GM18520 (cell line): Measurements from ENCODE around the gene IL23R.
"Not testable (repeated sequence)": the region's sequence is repeated elsewhere in the genome, so short reads cannot be mapped to it uniquely, and the experiment has no call there.

ENCODE experiments used
- ATAC-seq: cut with Tn5 transposase; IDR thresholded peaks from one replicate; pipeline ENCODE4 v1.9.1; 2021; ENCODE audit not compliant: unreplicated experiment

IL23R gene

DNA sequence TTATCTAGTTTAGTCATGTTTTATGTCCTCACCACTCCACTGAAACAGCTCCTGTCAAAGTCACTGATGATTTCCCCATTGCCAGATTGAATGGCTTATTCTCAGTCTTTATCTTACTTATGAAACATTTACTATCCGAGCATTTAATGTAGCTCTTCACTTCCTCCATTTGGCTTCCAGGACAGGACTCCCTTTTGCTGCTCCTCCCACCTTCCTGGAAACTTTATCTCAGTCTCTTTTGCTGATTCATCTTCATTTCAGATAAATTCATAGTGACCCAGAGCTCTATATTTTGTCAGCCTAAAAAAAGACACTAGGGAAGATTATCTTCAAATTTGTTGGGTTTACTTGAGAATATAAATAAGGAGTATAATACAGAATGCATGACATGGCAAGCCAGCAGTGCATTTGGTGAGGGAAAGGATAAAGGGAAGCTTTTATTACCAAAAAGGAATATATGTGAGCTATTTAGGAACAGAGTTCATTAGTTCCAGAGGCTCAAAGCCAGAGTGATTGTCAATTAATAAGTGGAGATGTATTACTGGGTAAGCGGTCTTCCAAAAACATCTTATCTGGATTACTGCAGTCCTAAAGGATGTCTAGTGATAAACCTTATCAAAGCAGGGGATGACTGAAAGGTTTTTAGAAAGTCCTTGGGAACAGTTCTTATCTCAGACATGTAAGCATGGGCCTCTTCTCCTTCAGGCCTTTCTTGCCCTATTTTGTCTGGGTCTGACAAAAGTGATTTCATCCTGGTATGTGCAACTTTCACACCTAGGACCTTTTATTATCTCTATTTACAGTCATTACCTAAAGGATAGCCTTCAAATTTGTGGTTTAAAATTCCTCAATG lies 25.6 kb downstream of the IL23R start:
- ATAC-seq = no peak

DNA sequence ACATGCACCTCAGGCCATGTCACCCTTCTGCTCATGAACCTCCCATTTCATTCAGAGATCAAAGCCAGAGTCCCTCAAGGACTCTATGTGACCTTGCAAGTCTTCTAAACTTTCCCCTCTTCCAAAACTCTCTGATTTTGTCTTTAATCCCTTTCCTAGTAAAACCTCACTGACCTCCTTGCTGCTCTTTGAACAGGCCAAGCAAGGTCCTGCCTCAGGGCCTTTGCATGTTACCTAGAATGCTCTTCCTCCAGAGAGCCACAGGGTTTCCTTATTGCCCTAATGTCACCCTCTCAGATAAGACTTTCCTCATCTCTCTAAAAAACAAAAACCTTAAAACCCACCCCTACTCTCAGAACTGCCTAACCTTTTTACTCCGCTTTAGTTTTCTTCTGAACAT lies 26.6 kb downstream of the IL23R start:
- ATAC-seq = no peak

DNA sequence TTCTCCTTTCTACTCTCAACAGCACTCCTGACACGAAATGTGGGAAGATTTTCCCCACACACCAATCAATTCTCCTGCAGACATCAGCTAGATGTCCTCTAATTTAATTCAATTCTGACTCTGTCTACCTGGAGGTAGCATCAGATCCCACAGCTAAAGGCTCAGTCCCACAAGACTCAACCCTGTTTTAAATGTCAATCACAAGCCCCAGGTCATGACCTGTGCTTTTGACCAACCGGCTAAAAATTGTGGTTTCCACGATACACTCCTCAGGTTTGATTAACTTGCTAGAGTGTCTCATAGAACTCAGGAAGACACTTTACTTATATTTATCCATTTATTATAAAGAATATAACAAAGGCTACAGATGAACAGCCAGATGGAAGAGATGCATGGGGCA lies 27.4 kb downstream of the IL23R start:
- ATAC-seq = no peak

DNA sequence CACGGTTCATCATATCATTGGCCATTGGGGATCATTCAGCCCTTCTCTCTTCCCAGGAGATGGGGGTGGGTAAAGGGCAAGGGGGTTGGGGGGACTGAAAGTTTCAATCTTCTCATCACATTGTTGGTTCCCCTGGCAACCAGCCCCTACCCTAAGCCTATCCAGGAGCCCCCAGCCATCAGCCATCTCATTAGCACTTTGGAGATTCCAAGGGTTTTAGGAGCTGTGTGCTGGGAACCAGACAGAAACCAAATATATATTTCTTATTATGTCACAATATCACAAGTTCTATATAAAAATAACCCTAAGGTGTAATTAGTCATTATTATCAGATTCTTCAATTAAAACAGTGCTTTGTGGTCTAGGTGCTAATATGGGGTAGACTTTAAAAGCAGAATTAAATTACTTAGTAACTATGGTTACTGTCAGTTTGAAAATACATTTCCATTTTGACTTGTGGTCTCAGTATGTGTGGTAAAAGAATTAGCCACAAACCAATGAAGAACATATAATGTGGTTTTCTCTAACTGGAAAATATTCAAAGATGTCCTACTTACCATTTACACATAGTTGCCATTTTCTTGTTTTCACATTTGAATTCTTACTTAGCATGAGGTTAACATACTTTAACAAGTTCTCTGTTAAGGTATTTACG lies 28.1 kb downstream of the IL23R start:
- ATAC-seq = peak; percentile 81

DNA sequence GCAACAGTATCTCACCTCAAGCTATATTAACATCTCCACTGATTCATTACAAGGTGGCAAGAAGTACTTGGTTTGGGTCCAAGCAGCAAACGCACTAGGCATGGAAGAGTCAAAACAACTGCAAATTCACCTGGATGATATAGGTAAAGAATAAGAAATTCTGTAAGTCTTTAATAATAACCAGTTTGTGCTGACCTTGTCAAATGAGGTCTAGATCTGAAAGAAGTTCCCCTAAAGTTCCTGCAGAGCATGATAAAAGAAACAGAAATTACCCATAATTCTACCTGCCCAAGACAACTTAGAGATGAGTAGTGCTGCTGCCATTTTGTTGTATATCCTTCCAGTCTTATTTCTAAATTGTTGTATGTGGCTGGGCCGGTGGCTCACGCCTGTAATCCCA lies 34.5 kb downstream of the IL23R start:
- no peak for ATAC-seq

DNA sequence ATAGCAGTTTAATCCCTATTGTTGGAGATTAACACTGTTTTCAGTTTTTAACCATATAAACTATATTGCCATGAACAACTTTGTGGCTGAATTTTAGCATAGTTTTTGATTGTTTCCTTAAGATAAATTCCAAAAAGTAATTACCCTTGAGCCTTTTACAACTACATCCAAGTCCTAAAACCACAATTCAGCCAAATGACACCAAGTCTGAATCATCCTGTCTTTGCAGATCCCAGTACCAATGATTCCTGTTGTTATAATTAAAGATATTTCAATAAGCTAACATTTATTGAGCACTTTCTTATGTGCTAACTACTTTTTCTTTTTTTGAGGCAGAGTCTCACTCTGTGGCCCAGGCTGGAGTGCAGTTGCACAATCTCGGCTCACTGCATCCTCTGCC lies 35.6 kb downstream of the IL23R start:
- ATAC-seq = no peak

DNA sequence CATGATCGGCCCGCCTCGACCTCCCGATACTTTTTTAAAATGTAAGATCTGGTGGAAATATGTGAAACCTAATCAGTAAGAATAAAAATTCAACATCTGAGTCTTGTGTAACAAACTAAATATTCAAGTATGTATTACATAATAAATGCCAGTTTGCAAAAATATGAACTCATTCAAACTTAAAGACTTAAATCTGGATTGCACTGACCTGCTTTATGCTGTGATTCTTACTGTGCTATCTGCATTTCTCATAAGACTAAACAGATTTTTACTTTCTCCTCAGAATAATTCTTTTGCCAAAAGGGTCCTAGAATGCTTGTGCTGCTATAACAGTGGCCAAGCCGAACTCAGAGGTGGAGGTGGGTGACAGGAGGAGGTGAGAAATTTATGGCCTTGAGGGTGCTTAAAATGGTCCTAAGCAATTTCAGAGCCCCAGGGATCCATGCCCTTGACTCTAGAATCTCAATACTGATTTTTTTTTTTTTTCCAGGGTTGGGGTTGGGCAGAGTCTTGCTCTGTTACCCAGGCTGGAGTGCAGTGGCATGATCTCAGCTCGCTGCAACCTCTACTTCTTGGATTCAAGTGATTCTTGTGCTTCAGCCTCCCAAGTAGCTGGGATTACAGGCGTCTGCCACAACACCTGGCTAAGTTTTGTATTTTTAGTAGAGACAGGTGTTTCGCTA lies 38.2 kb downstream of the IL23R start:
- no peak for ATAC-seq

DNA sequence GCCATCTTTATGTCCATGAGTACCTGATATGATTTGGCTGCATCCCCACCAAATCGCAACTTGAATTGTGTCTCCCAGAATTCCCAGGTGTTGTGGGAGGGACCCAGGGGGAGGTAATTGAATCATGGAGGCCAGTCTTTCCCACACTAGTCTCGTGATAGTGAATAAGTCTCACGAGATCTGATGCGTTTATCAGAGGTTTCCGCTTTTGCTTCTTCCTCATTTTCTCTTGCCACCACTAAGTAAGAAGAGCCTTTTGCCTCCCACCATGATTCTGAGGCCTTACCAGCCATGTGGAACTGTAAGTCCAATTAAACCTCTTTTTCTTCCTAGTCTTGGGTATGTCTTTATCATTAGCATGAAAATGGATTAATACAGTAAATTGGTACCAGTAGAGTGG lies 41.1 kb downstream of the IL23R start:
- ATAC-seq = not testable (repeated sequence)

DNA sequence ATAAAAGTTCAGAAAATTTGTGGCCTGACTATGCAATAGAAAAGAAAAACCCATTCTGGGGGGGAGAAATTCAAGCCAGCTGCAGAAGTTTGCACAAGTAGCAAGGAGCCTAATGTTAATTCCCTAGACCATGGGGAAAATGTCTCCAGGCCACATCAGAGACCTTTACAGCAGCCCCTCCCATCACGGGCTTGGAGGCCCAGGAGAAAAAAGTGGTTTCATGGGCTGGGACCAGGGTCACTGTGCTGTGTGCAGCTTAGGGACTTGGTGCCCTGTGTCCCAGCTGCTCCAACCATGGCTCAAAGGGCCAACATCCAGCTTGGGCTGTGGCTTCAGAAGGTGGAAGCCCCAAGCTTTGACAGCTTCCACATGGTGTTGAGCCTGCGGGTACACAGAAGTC lies 42.0 kb downstream of the IL23R start:
- ATAC-seq = no peak

DNA sequence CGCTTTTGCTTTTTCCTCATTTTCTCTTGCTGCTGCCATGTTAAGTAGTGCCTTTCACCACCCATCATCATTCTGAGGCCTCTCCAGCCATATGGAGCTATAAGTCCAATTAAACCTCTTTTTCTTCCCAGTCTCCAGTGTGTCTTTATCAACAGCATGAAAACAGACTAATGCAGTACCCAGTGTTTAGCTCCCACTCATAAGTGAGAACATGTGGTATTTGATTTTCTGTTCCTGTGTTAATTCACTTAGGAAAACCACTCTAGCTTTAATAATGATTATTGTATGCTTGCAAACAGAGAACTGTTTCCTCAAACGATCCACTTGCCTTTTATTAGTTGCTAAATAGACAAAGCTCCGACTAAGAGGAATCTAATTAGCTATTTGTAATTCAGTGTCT lies 43.3 kb downstream of the IL23R start:
- no peak for ATAC-seq

DNA sequence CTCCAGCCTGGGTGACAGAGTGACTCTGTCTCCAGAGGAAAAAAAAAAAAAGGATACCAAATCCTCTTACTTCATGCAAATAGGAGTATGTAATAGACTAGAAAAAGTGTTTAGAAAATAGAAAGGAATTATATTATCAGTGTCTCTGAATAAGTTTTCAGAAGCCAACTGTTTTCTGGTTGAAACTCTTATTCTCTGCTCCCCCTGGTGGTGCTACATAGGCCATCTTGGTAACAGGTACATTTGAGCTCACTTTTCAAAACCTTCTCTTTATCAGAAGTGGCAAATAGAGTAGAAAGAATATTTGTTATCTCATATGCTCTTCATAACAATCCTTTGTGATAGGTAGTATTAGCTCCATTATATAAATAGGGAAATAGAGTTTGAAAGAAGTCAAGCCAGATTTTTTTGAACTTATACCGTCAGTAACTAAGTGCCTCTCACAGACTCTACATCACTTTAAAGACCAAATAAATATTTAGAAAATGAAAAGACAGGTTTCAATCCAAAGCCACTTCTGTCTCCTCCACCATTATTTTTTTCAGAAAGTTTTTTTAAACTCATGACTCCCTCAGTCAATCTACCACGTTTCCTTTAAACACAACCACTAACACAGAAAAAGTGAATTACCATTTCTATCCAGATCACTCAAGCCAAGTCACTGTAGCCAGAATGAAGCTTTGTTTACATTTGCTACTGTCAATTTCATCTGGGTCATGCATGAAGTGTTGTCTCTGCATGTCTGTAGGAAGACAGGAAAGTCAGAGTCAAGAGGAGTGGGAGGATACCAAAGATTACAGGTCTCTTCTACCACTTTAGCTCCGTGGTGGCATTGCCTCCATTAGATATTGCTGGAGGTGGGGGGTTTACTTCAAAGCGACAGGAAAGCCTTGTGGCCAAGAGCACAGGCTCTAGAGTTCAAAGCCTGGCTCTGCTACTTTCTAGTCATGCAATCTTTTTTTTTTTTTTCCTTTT lies 45.6 kb downstream of the IL23R start:
- no peak for ATAC-seq

DNA sequence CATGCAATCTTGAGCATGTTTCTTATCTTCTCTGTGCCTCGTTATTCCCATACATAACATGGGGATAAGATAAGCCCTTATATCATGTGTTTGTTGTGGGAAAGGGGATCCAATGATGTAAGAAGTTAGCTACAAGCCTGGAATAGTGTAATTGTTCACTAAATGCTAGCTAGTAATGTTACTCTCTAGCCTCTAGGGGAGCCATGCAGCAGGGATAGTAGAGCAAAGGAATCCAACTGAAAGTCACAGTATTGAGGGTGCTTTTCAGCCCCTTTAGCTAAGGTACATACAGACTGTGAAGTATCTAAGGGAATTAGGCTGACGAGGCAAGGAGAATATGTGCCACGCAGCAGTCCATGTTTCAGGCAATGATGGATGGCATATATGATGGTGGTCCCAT lies 46.9 kb downstream of the IL23R start:
- no peak for ATAC-seq

DNA sequence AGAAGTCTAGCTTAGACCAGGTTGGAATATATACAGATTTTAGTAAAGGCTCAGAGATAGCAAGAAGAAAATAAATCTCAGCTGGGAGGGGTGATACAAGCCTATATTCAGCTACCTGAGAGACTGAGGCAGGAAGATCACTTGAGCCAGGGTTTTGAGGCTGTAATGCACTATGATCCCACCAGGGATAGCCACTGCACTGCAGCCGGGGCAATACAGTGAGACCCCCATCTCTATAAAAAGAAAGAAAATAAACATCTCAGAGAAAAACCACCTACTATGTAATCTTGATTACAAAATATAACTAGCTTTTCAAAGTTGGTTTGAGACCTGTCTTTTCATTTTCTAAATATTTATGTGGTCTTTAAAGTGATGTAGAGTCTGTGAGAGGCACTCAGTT lies 47.7 kb downstream of the IL23R start:
- no peak for ATAC-seq

DNA sequence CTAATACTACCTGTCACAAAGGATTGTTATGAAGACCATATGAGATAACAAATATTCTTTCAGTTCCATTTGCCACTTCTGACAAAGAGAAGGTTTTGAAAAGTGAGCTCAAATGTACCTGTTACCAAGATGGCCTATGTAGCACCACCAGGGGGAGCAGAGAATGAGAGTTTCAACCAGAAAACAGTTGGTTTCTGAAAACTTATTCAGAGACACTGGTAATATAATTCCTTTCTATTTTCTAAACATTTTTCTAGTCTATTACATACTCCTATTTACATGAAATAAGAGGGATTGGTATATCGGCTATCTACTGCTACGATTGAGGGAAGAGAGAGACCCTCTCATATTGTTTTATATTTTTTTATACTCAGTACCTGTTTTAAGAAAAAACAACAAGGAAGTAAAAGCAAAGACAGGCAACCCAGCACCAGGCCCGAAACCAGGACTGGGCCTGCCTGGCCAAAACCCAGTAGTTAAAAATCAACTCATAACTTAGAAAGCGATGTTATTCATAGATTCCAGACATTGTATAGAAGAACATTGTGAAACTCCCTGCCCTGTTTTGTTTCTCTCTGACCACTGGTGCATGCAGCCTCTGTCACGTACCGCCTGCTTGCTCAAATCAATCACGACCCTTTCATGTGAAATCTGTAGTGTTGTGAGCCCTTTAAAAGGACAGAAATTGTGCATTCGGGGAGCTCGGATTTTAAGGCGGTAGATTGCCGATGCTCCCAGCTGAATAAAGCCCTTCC lies 48.3 kb downstream of the IL23R start:
- peak; percentile 63 for ATAC-seq

DNA sequence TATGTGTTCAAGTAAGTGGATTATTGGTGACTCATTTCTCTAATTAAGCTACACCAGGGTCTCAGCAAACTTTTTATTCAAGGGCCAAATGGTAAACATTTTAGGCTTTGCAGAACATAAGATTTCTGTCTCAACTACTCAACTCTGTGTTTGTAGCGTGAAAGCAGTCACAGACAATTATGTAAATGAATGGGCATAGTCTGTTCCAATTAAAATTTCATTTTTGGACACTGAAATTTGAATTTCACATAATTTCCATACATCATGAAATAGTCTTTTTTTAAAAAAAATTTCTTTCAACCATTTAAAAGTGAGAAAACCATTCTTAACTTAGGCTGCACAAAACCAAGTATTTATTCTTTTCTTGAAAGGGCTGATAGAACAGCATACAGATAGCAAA lies 50.1 kb downstream of the IL23R start:
- ATAC-seq = no peak

DNA sequence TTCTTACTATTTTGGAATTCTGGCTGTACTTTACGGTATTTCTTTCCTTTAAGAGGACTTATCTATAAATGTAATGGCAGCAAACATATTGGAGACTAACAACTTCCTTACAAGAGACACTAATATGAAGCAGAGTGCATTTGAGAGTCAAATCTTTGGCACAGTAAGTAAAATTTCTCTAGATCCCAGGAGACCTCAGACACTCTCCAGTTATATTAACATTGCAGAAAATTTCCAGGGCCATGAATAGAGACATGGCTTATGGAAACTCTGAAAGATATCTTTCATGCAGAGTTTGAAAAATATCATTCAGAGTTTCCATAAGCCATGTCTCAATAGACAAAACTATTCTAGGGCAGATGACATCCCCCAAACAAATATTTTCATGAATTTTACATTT lies 51.2 kb downstream of the IL23R start:
- ATAC-seq = no peak

DNA sequence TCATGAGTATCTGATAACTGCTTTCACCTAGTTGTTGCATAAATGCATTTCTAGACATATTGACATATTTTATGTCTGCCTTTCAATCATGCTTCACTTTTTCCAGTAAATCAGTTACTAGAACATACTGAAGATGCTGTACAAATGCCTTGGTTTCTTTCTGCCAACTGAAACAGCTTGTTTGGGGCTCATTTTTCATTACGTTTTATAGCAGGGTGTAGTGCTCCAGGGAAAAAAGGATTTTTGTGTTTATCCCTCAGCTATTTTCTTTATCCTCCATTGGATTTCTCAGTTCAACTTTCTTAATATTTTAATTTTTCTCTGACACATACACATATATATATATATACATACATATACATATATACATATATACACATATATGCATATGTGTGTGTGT lies 51.7 kb downstream of the IL23R start:
- no peak for ATAC-seq

DNA sequence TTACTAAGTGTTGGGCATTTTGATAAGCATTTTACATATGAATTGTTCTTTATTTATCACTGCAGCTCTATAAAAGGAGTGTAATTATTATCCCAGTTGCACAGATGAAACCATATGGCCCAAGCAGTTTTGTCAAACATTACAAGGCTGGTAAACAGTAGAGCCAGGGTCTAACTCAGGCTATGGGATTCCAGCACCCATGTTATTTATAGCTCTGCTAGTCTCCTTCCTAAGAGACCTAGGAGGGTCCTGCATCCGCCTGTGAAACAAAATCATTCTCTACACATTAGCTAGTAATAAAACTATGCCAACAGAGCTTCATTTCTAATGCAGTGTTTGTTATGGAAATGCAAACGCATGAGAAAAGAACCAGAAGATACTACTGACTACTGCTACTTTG lies 58.6 kb downstream of the IL23R start:
- ATAC-seq = no peak

DNA sequence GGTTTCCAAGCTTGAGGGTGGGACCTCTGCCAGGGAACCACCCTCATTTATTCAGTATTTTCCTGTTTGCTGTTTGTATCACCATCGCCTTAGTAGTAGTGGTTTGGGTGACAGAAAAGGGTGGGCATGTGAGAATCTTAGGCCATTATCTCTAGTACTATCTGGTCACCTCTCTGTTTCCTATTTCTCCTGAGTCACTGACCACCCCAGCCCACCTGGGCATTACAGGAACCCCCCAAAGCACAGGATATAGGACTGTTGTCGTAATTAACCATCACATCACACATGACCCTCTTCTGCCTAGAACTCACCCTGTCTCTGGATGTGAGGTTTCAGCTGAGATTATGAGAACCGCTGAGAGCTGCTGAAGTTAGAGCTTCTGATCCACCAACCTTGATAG lies 60.4 kb downstream of the IL23R start:
- ATAC-seq = no peak

DNA sequence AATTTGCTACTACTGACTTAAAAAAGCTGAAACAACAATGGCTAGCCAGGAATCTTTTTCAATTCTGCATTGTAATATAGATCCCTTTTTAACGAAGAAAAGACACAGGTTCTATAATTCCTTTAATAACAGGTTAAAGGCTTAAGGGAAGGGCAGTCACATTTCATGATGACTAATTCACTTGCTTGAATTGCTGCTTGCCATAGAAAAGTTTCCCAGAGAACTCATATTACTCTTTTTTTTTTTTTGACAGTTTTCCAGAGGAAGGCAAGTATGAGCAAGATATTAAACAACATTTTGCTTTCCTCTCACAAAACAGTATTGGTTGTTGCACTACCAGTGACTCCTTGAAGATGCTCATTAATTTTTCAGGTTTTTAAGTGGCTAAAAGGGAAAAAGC lies 60.9 kb downstream of the IL23R start:
- ATAC-seq = no peak
